ENCODE measurements around the gene CHST8.

Gene CHST8

GRCh38 chr19:33797802-33798671 is 176.3 kb downstream of the CHST8 start:
- DNase-seq, result peak; percentile 79

- peak; percentile 77 for DNase-seq
Observed at GRCh38 chr19:33798681-33799111, 176.9 kb downstream of the CHST8 start.

GRCh38 chr19:33799476-33799875 is 177.7 kb downstream of the CHST8 start:
- DNase-seq, result peak; percentile 92

GRCh38 chr19:33800012-33800680 is 178.4 kb downstream of the CHST8 start:
- DNase-seq, result no peak

- DNase-seq, result no peak
Observed at GRCh38 chr19:33801411-33801810, 179.7 kb downstream of the CHST8 start.

- DNase-seq, result no peak
Observed at GRCh38 chr19:33802001-33802400, 180.2 kb downstream of the CHST8 start.

GRCh38 chr19:33802801-33803200 is 181.0 kb downstream of the CHST8 start:
- DNase-seq, result no peak

GRCh38 chr19:33803383-33803782 is 181.6 kb downstream of the CHST8 start:
- DNase-seq, result no peak

- DNase-seq, result no peak
Observed at GRCh38 chr19:33804021-33804799, 182.5 kb downstream of the CHST8 start.

- DNase-seq, result no peak
Observed at GRCh38 chr19:33805313-33805712, 183.6 kb downstream of the CHST8 start.

- DNase-seq, result no peak
Observed at GRCh38 chr19:33805840-33806433, 184.2 kb downstream of the CHST8 start.

- DNase-seq, result no peak
Observed at GRCh38 chr19:33806434-33806881, 184.7 kb downstream of the CHST8 start.

GRCh38 chr19:33808399-33808798 is 186.6 kb downstream of the CHST8 start:
- no peak for DNase-seq

- no peak for DNase-seq
Observed at GRCh38 chr19:33809960-33810359, 188.2 kb downstream of the CHST8 start.

GRCh38 chr19:33810821-33811220 is 189.1 kb downstream of the CHST8 start:
- DNase-seq, result no peak

- DNase-seq, result no peak
Observed at GRCh38 chr19:33811246-33811645, 189.5 kb downstream of the CHST8 start.

GRCh38 chr19:33811736-33812387 is 190.1 kb downstream of the CHST8 start:
- DNase-seq, result peak; percentile 66

GRCh38 chr19:33812388-33813330 is 190.9 kb downstream of the CHST8 start:
- DNase-seq, result no peak

- peak; percentile 39 for DNase-seq
Observed at GRCh38 chr19:33813391-33814101, 191.8 kb downstream of the CHST8 start.
